Activated naive CD4-positive, alpha-beta T cell treated with anti-CD3 and anti-CD28 coated beads, Interleukin-2, amount 10 ng/mL, durations not matched to agents 7 days and 5 days (primary cell): ENCODE data around the gene TRIP13.
A peak's percentile ranks its signal among the peaks of the same experiment; 100 is the strongest.
"Not testable (repeated sequence)": the region's sequence is repeated elsewhere in the genome, so short reads cannot be mapped to it uniquely, and the experiment has no call there.

Experiments
- CTCF ChIA-PET: fragments of 350-600 bp; sonication (Branson Sonifier 250); formaldehyde crosslinking; loops from one replicate; lab custom pipeline; 2021; ENCODE audit warnings: antibody characterized with exemption; lab: Charles Lee
- DNase-seq: peaks from one replicate; pipeline ENCODE4 v3.0.0-alpha.2; 2020
- H3K27ac Mint-ChIP-seq: one replicate; pipeline ENCODE4 v1.8.0; 2021; ENCODE audit warnings: mild to moderate bottlenecking, moderate library complexity, mixed read lengths
- H3K27me3 Mint-ChIP-seq: one replicate; pipeline ENCODE4 v1.8.0; 2021; ENCODE audit warnings: mild to moderate bottlenecking, mixed read lengths
- H3K36me3 Mint-ChIP-seq: one replicate; pipeline ENCODE4 v1.8.0; 2021; ENCODE audit warnings: mixed read lengths
- H3K4me1 Mint-ChIP-seq: one replicate; pipeline ENCODE4 v1.8.0; 2021; ENCODE audit warnings: mixed read lengths
- H3K4me3 Mint-ChIP-seq: one replicate; pipeline ENCODE4 v1.8.0; 2021; ENCODE audit warnings: mild to moderate bottlenecking, moderate library complexity, mixed read lengths
- H3K9me3 Mint-ChIP-seq: one replicate; pipeline ENCODE4 v1.8.0; 2021; ENCODE audit warnings: mixed read lengths

Gene TRIP13

GRCh38 chr5:909086-909485 is 16.4 kb downstream of the TRIP13 start:
- H3K4me1 Mint-ChIP-seq: no peaks in the 10 kb centered on the region
- H3K9me3 Mint-ChIP-seq: no peaks in the 10 kb centered on the region
- DNase-seq: no peak
- no peaks in the 10 kb centered on the region for H3K27me3 Mint-ChIP-seq
- CTCF ChIA-PET: no interaction called here
- H3K36me3 Mint-ChIP-seq: peaks cover 42% of the 10 kb centered on the region
- no peak overlapping the region for H3K27ac Mint-ChIP-seq
- no peak overlapping the region for H3K4me3 Mint-ChIP-seq

- CTCF ChIA-PET: no interaction called here
- H3K36me3 Mint-ChIP-seq: peaks cover 41% of the 10 kb centered on the region
- H3K4me1 Mint-ChIP-seq: no peaks in the 10 kb centered on the region
Observed at GRCh38 chr5:909994-910768, 17.5 kb downstream of the TRIP13 start.

GRCh38 chr5:910769-911160 is 18.1 kb downstream of the TRIP13 start:
- no peak overlapping the region for H3K4me3 Mint-ChIP-seq
- no peaks in the 10 kb centered on the region for H3K4me1 Mint-ChIP-seq
- CTCF ChIA-PET: no interaction called here
- H3K36me3 Mint-ChIP-seq: peaks cover 36% of the 10 kb centered on the region
- no peak for DNase-seq
- H3K27ac Mint-ChIP-seq: no peak overlapping the region
- no peaks in the 10 kb centered on the region for H3K9me3 Mint-ChIP-seq
- no peaks in the 10 kb centered on the region for H3K27me3 Mint-ChIP-seq

More at GRCh38 chr5:909994-910768, 17.5 kb downstream of the TRIP13 start:
- Mint-ChIP-seq H3K27ac (no peak overlapping the region), H3K27me3 (no peaks in the 10 kb centered on the region), H3K9me3 (no peaks in the 10 kb centered on the region), H3K4me3 (no peak overlapping the region)
- no peak for DNase-seq

GRCh38 chr5:911601-912000 is 18.9 kb downstream of the TRIP13 start:
- peaks cover 35% of the 10 kb centered on the region for H3K36me3 Mint-ChIP-seq
- H3K9me3 Mint-ChIP-seq: no peaks in the 10 kb centered on the region
- no peak overlapping the region for H3K27ac Mint-ChIP-seq
- no peaks in the 10 kb centered on the region for H3K27me3 Mint-ChIP-seq
- H3K4me1 Mint-ChIP-seq: no peaks in the 10 kb centered on the region
- no peak overlapping the region for H3K4me3 Mint-ChIP-seq
- CTCF ChIA-PET: interaction anchor here (1.0 kb wide), 1 partner anchor 229 kb away, joined by 3 read pairs; no protein-coding TSS in a partner anchor
- DNase-seq: no peak

GRCh38 chr5:912280-913091 is 19.8 kb downstream of the TRIP13 start:
- Mint-ChIP-seq H3K4me1 (no peaks in the 10 kb centered on the region), H3K36me3 (peaks cover 34% of the 10 kb centered on the region), H3K27ac (no peak overlapping the region), H3K27me3 (no peaks in the 10 kb centered on the region), H3K4me3 (no peak overlapping the region), H3K9me3 (no peaks in the 10 kb centered on the region)
- DNase-seq: no peak
- CTCF ChIA-PET: interaction anchor here (1.0 kb wide), 1 partner anchor 228 kb away, joined by 3 read pairs; no protein-coding TSS in a partner anchor

- H3K36me3 Mint-ChIP-seq: peaks cover 29% of the 10 kb centered on the region
- no peaks in the 10 kb centered on the region for H3K9me3 Mint-ChIP-seq
- H3K4me3 Mint-ChIP-seq: no peak overlapping the region
- DNase-seq: no peak
- no peaks in the 10 kb centered on the region for H3K27me3 Mint-ChIP-seq
- CTCF ChIA-PET: interaction anchor here (1.0 kb wide), 1 partner anchor 11 kb away, joined by 3 read pairs; no protein-coding TSS in a partner anchor
- no peaks in the 10 kb centered on the region for H3K4me1 Mint-ChIP-seq
- no peak overlapping the region for H3K27ac Mint-ChIP-seq
Observed at GRCh38 chr5:914174-914573, 21.5 kb downstream of the TRIP13 start.

GRCh38 chr5:914612-915011 is 21.9 kb downstream of the TRIP13 start:
- CTCF ChIA-PET: no interaction called here

GRCh38 chr5:915346-915745 is 22.7 kb downstream of the TRIP13 start:
- H3K9me3 Mint-ChIP-seq, CTCF ChIA-PET: not testable (repeated sequence)
- H3K36me3 Mint-ChIP-seq: peaks cover 26% of the 10 kb centered on the region

More at GRCh38 chr5:914612-915011, 21.9 kb downstream of the TRIP13 start:
- H3K27ac Mint-ChIP-seq: no peak overlapping the region
- no peaks in the 10 kb centered on the region for H3K4me1 Mint-ChIP-seq
- no peaks in the 10 kb centered on the region for H3K9me3 Mint-ChIP-seq
- no peaks in the 10 kb centered on the region for H3K27me3 Mint-ChIP-seq
- peaks cover 29% of the 10 kb centered on the region for H3K36me3 Mint-ChIP-seq
- H3K4me3 Mint-ChIP-seq: no peak overlapping the region
- DNase-seq: no peak

GRCh38 chr5:915946-916345 is 23.3 kb downstream of the TRIP13 start:
- no peak overlapping the region for H3K4me3 Mint-ChIP-seq
- H3K36me3 Mint-ChIP-seq: peaks cover 24% of the 10 kb centered on the region
- no peak overlapping the region for H3K27ac Mint-ChIP-seq
- no peak for DNase-seq
- H3K4me1 Mint-ChIP-seq: no peaks in the 10 kb centered on the region
- CTCF ChIA-PET: interaction anchor here (1.2 kb wide), 1 partner anchor 15 kb away, joined by 3 read pairs; no protein-coding TSS in a partner anchor
- H3K9me3 Mint-ChIP-seq: no peaks in the 10 kb centered on the region
- no peaks in the 10 kb centered on the region for H3K27me3 Mint-ChIP-seq

More at GRCh38 chr5:915346-915745, 22.7 kb downstream of the TRIP13 start:
- H3K27ac Mint-ChIP-seq: peak overlapping the region; percentile 37
- DNase-seq, H3K27me3 Mint-ChIP-seq, H3K4me3 Mint-ChIP-seq, H3K4me1 Mint-ChIP-seq: not testable (repeated sequence)

GRCh38 chr5:916441-917293 is 24.0 kb downstream of the TRIP13 start:
- DNase-seq: no peak
- Mint-ChIP-seq H3K27ac (no peak overlapping the region), H3K9me3 (no peaks in the 10 kb centered on the region), H3K4me3 (no peak overlapping the region), H3K36me3 (peaks cover 24% of the 10 kb centered on the region), H3K4me1 (no peaks in the 10 kb centered on the region), H3K27me3 (no peaks in the 10 kb centered on the region)
- CTCF ChIA-PET: interaction anchor here (1.2 kb wide), 1 partner anchor 16 kb away, joined by 3 read pairs; no protein-coding TSS in a partner anchor

- H3K9me3 Mint-ChIP-seq, DNase-seq, H3K4me3 Mint-ChIP-seq, H3K27me3 Mint-ChIP-seq, H3K4me1 Mint-ChIP-seq, H3K27ac Mint-ChIP-seq, CTCF ChIA-PET: not testable (repeated sequence)
- peaks cover 16% of the 10 kb centered on the region for H3K36me3 Mint-ChIP-seq
Observed at GRCh38 chr5:918717-919116, 26.0 kb downstream of the TRIP13 start.

- peaks cover 4% of the 10 kb centered on the region for H3K4me1 Mint-ChIP-seq
Observed at GRCh38 chr5:919356-920000, 26.8 kb downstream of the TRIP13 start.

GRCh38 chr5:920321-920720 is 27.6 kb downstream of the TRIP13 start:
- Mint-ChIP-seq H3K4me3 (no peak overlapping the region), H3K27ac (no peak overlapping the region), H3K9me3 (no peaks in the 10 kb centered on the region), H3K4me1 (peaks cover 4% of the 10 kb centered on the region), H3K27me3 (peaks cover 4% of the 10 kb centered on the region), H3K36me3 (peaks cover 7% of the 10 kb centered on the region)
- CTCF ChIA-PET: interaction anchor here (1.2 to 3.0 kb wide), 4 partner anchors 89 to 221 kb away, joined by 3 to 19 read pairs (median 3); no protein-coding TSS in a partner anchor
- no peak for DNase-seq

More at GRCh38 chr5:919356-920000, 26.8 kb downstream of the TRIP13 start:
- DNase-seq: no peak
- no peaks in the 10 kb centered on the region for H3K9me3 Mint-ChIP-seq
- H3K4me3 Mint-ChIP-seq: no peak overlapping the region
- no peak overlapping the region for H3K27ac Mint-ChIP-seq
- peaks cover 4% of the 10 kb centered on the region for H3K27me3 Mint-ChIP-seq
- CTCF ChIA-PET: interaction anchor here (1.2 to 3.0 kb wide), 4 partner anchors 90 to 221 kb away, joined by 3 to 19 read pairs (median 3); no protein-coding TSS in a partner anchor
- peaks cover 13% of the 10 kb centered on the region for H3K36me3 Mint-ChIP-seq
